Small intestine (tissue), 7 donors: ENCODE data around the gene SUGCT. TPM values are rescaled to one million over a fixed set of nuclear protein-coding genes. Genes with fewer than 3 reads are reported as not detected.

Experiments
- DNase-seq, 2 donors: peaks; one replicate each; pipeline versions ENCODE4 v3.0.0 to v3.0.0-alpha.2; 2013
- FAIRE-seq: peaks from 2 replicates; lab custom pipeline; 2012; peaks lifted over from hg19 to GRCh38; lab: Jason Lieb, UNC
- H3K27ac ChIP-seq, 3 donors: one replicate each; pipeline ENCODE4 v1.5.1; 2013; ENCODE audit warnings: low read length in 2 of 3, mild to moderate bottlenecking in 2 of 3, control low read depth in 1 of 3, inconsistent platforms in 1 of 3, low read depth in 1 of 3, moderate library complexity in 1 of 3
- H3K27me3 ChIP-seq, 3 donors: one replicate each; pipeline ENCODE4 v1.6.1; 2013; ENCODE audit warnings: low read length in 3 of 3, inconsistent platforms in 1 of 3; ENCODE audit not compliant: control insufficient read depth in 3 of 3, insufficient read depth in 3 of 3
- H3K36me3 ChIP-seq, 3 donors: one replicate each; pipeline ENCODE4 v1.6.1; 2013; ENCODE audit warnings: low read length in 3 of 3, inconsistent platforms in 1 of 3, low read depth in 1 of 3, mild to moderate bottlenecking in 1 of 3, moderate library complexity in 1 of 3; ENCODE audit not compliant: control insufficient read depth in 3 of 3, insufficient read depth in 2 of 3
- H3K4me1 ChIP-seq, 3 donors: one replicate each; pipeline ENCODE4 v1.6.1; 2013; ENCODE audit warnings: low read length in 2 of 3, inconsistent platforms in 1 of 3, low read depth in 1 of 3, mild to moderate bottlenecking in 1 of 3, moderate library complexity in 1 of 3; ENCODE audit not compliant: control insufficient read depth in 3 of 3, insufficient read depth in 2 of 3
- H3K4me3 ChIP-seq, 3 donors: one replicate each; pipeline ENCODE4 v1.5.1; 2013; ENCODE audit warnings: low read length in 3 of 3, control low read depth in 1 of 3, inconsistent platforms in 1 of 3, low read depth in 1 of 3, mild to moderate bottlenecking in 1 of 3, moderate library complexity in 1 of 3
- H3K9me3 ChIP-seq, 2 donors: one replicate each; pipeline ENCODE4 v1.6.1; 2013; ENCODE audit warnings: low read depth in 1 of 2, low read length in 1 of 2; ENCODE audit not compliant: control insufficient read depth in 2 of 2, insufficient read depth in 1 of 2
- WGBS, 3 donors: extraction: QIAGEN DNeasy Blood & Tissue Kit; methylation state at CpG; one replicate each; pipeline ENCODE4 v1.1.7; 2013; 5-methylcytosine and 5-hydroxymethylcytosine counted together
- polyA plus RNA-seq, 4 donors: library from polyadenylated mRNA; stranded (reverse) in 3 of 4; unstranded in 1 of 4; fragments of 200-250 nt in 3 of 4; fragments of 120-200 nt in 1 of 4; gene quantifications; one replicate each; pipeline versions ENCODE4 v1.2.1 to v1.2.3, GENCODE V29; 2013
- donor health status: healthy with polysubstance abuse.
- donor health status: control.
- donor health status: control.
- donor health status: Bipolar disorder and iron deficiency.
- donor health status: healthy.

SUGCT gene
- polyA plus RNA-seq, 4 donors, result 0.54 to 26.9 (median 2.5) TPM

DNA sequence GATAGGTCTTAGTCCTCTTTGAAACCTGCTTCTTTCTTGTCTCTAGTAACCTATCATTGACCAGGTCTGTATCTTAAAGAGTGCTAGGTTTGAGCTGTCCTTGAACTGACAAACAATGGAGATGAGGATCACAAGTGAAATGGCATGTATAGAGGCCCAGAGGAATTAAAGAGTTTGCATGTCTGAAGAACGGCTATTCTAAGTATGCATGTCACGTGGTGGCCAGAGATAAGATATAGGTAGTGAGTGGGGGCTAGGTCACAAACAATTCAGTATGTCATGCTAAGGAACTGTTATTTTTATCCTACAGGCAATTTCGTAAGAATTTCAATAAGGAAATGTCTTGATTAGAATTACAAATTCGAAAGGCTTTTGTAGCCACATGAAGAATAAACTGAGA is 95.3 kb downstream of the SUGCT start:
- Histone ChIP-seq H3K4me3 (no peak overlapping the region), H3K4me1 (peaks cover 0 to 4% (median 0%) of the 10 kb centered on the region in 3 donors), H3K27me3 (no peaks in the 10 kb centered on the region), H3K36me3 (no peaks in the 10 kb centered on the region), H3K27ac (no peak overlapping the region), H3K9me3 (no peaks in the 10 kb centered on the region)
- FAIRE-seq (no peak), DNase-seq (no peak)
- WGBS, 3 donors, result 78 to 80% (median 78%) methylated on average over 4 of the region's 4 CpGs

DNA sequence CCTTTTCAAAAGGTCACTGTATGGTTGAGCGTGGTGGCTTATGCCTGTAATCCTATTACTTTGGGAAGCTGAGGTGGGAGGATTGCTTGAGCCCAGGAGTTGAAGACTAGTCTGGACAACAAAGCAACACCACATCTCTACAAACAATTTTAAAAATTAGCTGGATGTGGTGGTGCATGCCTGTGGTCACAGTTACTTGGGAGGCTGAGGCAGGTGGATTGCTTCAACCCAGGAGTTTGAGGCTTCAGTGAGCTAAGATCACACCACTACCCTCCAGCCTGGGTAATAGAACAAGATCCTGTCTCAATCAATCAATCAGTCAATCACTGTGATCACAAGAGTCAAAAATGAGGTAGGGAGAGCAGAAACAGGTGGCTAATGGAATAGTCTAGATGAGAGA is 97.0 kb downstream of the SUGCT start:
- Histone ChIP-seq H3K9me3 (no peaks in the 10 kb centered on the region), H3K4me3 (no peak overlapping the region), H3K4me1 (peaks cover 0 to 4% (median 0%) of the 10 kb centered on the region in 3 donors), H3K27ac (no peak overlapping the region), H3K27me3 (no peaks in the 10 kb centered on the region), H3K36me3 (no peaks in the 10 kb centered on the region)
- FAIRE-seq (no peak), DNase-seq (no peak)
- 74 to 91% (median 83%) methylated on average over 1 of the region's 1 CpG for WGBS, 3 donors

DNA sequence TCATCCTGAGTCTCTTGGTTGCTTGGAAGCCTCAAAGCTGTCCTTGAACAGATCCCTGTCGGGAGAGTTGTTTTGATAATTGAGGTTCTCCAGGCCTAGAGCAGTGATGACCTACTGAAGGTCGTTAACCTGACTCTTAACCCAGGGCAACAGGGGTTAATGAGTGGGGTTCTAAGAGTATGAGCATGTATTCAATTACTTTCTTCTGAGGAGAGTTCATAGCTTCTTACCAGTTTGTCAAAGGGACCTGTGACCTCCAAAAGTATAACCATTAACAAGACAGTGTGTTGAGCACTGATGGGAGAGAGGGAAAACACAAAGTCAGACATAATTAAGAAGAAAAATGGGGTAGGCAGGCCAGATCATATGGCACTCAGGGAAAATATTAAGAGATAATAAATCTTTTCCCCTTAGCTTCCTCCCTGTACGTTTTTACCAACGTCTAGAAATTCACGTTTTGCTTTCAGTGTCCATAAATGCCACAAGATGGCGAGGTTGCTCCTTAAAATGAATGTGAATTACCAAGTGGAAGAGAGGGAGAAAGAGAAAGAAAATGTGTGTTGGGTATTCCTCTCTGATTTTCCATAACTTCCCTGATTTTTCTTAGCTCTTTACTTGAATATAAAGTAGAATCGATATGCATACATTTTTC is 97.6 kb downstream of the SUGCT start:
- Histone ChIP-seq H3K4me3 (no peak overlapping the region), H3K27ac (no peak overlapping the region), H3K4me1 (peaks cover 0 to 4% (median 0%) of the 10 kb centered on the region in 3 donors), H3K9me3 (no peaks in the 10 kb centered on the region), H3K27me3 (no peaks in the 10 kb centered on the region), H3K36me3 (no peaks in the 10 kb centered on the region)
- WGBS, 3 donors, result 24 to 27% (median 25%) methylated on average over 7 of the region's 7 CpGs
- DNase-seq (peak; percentile 64), FAIRE-seq (peak; percentile 76)

DNA sequence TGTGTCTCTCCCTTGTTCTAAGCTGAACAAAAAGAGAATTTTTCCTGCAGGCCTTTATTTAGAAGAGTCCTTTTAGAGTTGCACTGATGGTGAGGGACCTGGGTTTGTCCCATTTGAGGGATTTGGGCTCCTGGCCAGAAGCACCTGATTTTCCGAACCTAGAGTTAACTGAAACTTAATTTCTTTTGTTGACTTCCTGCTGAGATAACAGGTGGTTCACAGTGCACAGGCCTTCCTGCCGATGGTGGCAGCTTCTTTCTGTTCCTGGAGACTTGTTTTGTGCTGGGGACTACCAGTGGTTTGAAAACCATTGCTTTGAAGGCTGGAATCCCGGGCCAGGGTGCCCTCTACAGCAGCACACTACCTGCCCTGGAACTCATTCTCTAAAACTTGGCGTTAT is 99.2 kb downstream of the SUGCT start:
- DNase-seq (peak; percentile 69 to 71), FAIRE-seq (no peak)
- Histone ChIP-seq H3K9me3 (no peaks in the 10 kb centered on the region), H3K4me1 (peaks cover 0 to 4% (median 0%) of the 10 kb centered on the region in 3 donors), H3K27me3 (no peaks in the 10 kb centered on the region), H3K27ac (peak overlapping the region in 2 of 3 donors; percentile 62 to 77), H3K4me3 (no peak overlapping the region), H3K36me3 (no peaks in the 10 kb centered on the region)
- WGBS, 3 donors, result 17 to 45% (median 20%) methylated on average over 4 of the region's 4 CpGs

DNA sequence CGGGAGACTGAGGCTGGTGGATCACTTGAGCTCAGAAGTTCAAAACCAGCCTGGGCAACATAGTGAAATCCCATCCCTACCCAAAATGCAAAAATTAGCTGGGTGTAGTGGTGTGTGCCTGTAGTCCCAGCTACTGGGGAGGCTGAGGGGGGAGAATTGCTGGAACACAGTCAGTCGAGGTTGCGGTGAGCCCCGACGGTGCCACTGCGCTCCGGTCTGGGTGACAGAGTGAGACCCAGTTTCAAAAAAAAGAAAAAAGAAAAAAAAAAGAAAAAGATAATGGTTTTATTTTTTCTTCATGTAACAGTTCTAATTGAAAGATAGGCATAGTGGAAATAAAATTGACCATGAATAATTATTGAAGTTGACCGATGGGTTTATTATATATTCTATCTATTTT is 99.9 kb downstream of the SUGCT start:
- Histone ChIP-seq H3K27me3 (no peaks in the 10 kb centered on the region), H3K4me3 (no peak overlapping the region), H3K36me3 (no peaks in the 10 kb centered on the region), H3K4me1 (peaks cover 0 to 4% (median 0%) of the 10 kb centered on the region in 3 donors), H3K9me3 (no peaks in the 10 kb centered on the region), H3K27ac (no peak overlapping the region)
- no peak for FAIRE-seq
- 94 to 96% (median 95%) methylated on average over 8 of the region's 8 CpGs for WGBS, 3 donors
- DNase-seq, result no peak

DNA sequence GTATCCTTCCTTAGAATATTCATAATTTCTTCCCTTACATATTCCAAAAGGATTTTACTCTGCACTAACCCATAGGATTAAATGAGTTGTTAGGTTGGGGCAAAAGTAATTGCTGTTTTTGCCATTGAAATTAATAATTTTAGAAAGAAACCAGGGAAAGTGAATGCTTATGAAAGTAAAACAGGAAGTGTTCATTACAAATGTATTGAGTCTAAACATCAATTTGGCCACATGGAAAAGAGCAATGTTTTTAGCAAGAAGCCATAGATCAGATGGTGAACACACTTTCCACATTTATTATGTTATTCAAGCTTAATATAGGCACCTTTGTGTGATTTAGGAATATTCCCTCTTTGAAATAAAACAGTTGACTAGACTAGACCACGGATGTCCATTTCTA is 102.9 kb downstream of the SUGCT start:
- FAIRE-seq, result no peak
- no peaks in the 10 kb centered on the region for H3K27me3 ChIP-seq
- no peaks in the 10 kb centered on the region for H3K36me3 ChIP-seq
- WGBS, 3 donors, result 78 to 92% (median 84%) methylated on average over 1 of the region's 1 CpG
- no peak for DNase-seq
- H3K9me3 ChIP-seq, result no peaks in the 10 kb centered on the region
- peaks cover 0 to 10% (median 0%) of the 10 kb centered on the region in 3 donors for H3K4me1 ChIP-seq
- no peak overlapping the region for H3K4me3 ChIP-seq
- no peak overlapping the region for H3K27ac ChIP-seq

DNA sequence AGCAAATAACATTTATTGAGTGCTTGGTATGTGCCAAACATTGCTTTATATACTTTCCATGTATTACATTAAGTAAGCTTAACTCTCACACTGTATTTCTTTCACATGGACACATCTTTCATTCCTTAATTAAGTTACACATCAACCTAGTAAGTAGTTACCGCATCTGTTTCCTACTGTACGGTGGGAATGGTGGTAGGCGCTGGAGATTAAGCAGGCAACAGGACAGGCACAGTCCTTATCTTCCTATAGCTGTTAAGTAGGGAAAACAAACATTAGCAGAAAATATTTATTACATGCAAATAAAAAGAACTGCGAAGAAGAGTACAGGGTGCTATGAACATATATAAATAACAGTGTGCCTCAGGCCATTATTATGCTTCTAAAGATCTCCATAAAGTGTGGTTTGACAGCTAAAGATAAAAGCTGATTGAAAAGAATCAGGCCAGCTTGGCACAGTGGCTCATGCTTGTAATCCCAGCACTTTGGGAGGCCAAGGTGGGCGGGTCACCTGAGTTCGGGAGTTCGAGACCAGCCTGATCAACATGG is 105.0 kb downstream of the SUGCT start:
- peaks cover 0 to 6% (median 0%) of the 10 kb centered on the region in 3 donors for H3K4me1 ChIP-seq
- H3K36me3 ChIP-seq, result no peaks in the 10 kb centered on the region
- FAIRE-seq (no peak), DNase-seq (peak; percentile 7 to 17)
- no peaks in the 10 kb centered on the region for H3K9me3 ChIP-seq
- WGBS, 3 donors, result 29 to 69% (median 55%) methylated on average over 7 of the region's 7 CpGs
- H3K4me3 ChIP-seq, result no peak overlapping the region
- no peak overlapping the region for H3K27ac ChIP-seq
- no peaks in the 10 kb centered on the region for H3K27me3 ChIP-seq

DNA sequence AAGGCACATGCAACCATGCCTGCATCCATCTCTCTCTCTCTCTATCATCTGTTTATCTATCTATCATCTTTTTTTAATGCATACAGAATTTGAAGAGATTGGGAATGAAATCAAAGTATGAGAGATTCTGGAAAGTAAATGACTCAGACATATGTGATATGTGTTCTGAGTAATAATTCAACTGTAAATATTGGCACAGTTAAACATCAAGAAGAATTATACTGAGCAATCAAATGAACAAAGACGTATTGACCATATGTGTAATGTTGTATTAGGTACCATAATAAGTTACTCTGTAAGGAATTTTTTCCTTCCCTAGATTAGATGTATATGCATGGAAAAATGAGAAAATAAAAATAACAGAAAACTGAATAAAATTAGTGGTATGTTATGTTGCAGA is 108.3 kb downstream of the SUGCT start:
- Histone ChIP-seq H3K9me3 (no peaks in the 10 kb centered on the region), H3K27ac (no peak overlapping the region), H3K36me3 (no peaks in the 10 kb centered on the region), H3K4me3 (no peak overlapping the region), H3K4me1 (peaks cover 0 to 6% (median 0%) of the 10 kb centered on the region in 3 donors), H3K27me3 (no peaks in the 10 kb centered on the region)
- DNase-seq (no peak), FAIRE-seq (no peak)
- WGBS, 3 donors, result 65 to 81% (median 74%) methylated on average over 1 of the region's 1 CpG
